Spleen (tissue), 7 donors: ENCODE measurements around the gene TMEM52B.

Source experiments
- CTCF ChIP-seq, 11 experiments: fragments of 200-600 bp in 7 of 11; fragments of 450-650 bp in 4 of 11; sonication (generic) in 4 of 11; IDR thresholded peaks in 8 of 11; conservative IDR thresholded peaks in 3 of 11; 1 replicate in 7 of 11; 2 replicates in 4 of 11; pipeline versions ENCODE4 v1.4.0 to v1.8.0; 2016 to 2021; ENCODE audit warnings: antibody characterized with exemption in 11 of 11, inconsistent platforms in 4 of 11, mild to moderate bottlenecking in 1 of 11
- POLR2A ChIP-seq, 3 donors: fragments of 450-650 bp; IDR thresholded peaks; one replicate each; pipeline ENCODE4 v1.5.1; 2017; ENCODE audit warnings: antibody characterized with exemption in 3 of 3, mild to moderate bottlenecking in 1 of 3
- donor health status: DM: no; HTN: no; CAD: no; lungs with moderate emphysema.
- donor health status: DM: no; HTN: no; CAD: no.
- donor health status: DM: no; HTN: no; CAD: no.

- TF ChIP-seq CTCF (IDR thresholded peaks at IDR 0.05 in 8 of 11, conservative IDR thresholded peaks at IDR 0.05 in 3 of 11) (no peak), POLR2A (IDR thresholded peaks at IDR 0.05) (peak in 2 of 3 donors; percentile 31 to 54)
Observed at GRCh38 chr12:10211940-10212738, 33.3 kb downstream of the TMEM52B start.
